HG03097 (cell line): ENCODE results near the gene PSMD1.
"Not testable (repeated sequence)": the region's sequence is repeated elsewhere in the genome, so short reads cannot be mapped to it uniquely, and the experiment has no call there.

Experiments
- ATAC-seq: cut with Tn5 transposase; IDR thresholded peaks from one replicate; pipeline ENCODE4 v1.9.1; 2021; ENCODE audit not compliant: unreplicated experiment, low FRiP score

PSMD1 gene

DNA sequence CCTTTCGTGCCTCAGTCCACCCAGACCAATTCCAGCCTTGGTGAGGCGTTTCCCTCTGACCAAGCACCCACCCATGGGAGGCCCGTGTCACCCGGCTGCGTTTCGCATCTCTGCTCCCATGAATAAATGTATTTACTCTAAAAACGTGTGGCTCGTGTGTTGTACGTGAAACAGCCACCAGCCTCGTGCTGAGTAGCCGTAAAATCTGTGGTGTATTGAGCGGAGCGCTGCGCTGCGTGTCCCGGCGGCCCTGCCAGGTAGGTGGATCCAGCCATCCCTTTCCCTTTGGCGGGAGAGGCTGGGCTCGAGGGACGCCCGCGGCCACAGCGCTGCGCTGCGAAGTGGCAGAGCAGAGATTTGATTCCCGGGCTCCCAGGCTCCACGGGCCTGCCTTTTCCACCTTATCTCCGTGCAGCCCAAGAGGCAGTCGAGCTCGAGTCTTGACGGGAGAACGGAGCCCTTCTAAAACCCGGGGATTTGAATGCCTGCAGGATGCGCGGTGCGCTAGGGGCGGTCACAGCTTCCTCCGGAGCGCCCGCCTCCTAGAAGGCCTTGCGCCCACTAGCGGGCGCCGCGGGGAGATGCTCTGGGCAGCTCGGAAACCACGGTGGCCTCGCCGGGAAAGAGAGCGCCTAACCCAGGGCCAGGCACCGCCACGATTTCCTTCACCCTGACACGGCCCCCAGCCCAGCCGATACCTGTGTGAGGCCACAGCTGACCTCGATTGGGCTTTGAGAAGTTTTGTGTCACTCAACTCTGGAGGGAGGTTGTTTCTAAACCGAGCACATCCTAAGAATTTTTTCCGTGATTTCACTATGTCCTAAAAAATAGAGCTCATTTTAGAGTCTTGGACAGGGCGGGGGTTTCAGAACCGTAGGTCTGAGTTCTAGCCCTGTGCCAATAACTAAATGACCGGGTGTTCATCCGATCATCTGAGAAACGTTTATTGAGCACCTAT, 3.9 kb upstream of the PSMD1 start:
- peak; percentile 48 for ATAC-seq

DNA sequence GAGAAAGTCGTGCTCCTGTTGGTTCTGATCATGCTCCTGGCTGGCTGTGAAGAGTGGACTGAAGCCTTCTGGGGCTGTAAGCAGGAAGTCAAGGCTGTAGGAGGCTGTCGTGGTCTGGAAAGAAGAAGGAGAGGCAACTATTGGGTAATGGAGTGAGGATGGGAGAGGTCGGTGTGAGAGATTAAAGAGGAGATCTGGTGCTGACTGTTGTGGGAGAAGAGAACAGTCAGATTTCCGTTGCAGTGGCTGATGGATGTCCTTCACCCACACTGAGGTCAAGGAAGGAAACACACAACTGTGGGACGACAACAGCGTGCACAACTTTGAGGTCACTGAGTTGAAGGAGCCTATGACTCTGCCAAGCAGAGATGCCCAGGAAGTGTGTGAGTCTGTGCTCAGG, 2.8 kb upstream of the PSMD1 start:
- no peak for ATAC-seq

DNA sequence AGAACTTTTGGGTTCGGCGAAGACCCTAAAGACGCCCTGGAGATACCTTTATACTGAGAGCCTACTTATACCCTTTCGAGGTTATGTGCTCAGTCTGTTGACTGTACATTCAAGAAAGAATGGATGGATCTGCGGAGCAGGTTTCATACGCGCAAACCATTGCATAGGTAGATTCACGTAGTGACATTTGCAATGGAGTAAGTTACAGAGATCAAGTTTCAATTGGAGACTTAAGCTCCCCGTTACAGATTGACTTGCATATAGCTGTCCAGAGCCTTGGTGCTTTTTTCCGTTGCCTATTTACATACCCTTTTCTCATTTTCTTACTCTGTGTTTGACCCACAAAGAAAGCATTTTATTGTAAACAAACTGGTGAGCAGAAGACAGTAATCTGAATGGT, 923 bp downstream of the PSMD1 start:
- ATAC-seq, result no peak

DNA sequence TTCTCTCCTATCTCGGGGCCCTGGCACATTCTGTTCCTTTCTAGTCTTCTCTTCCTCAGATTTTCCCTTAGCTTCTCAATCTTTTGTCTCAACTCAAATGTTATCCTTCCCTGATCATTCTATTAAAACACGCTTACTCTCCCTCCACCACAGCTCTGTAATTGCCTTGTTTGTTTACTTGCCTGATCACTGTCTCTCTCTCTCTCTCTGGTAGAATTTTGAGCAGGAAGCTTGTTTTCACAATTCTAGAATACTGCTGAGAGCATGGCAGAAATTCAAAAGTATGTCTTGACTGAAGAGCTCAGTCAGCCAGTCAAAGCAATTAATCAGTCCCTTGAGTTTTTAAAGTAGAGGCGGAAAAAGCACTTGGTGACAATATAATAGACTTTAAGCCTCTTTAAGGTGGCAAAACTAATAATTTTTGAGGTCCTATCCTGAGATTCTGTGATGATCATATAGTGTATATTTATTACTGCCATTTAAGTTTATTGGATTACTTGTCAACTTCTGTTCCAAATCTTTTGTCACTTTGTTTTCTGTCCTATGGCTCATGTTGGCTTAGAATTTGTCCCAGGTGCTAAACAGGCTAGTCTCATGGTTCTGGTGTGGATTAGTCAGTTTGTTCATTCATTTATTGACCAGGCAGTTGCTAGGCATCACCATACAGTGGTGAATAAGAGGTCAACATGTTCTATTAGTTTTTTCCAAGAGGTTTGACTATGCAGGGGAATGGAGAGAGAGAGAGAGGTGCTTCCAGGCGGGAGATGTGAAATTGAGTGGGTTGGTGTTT, 2.3 kb downstream of the PSMD1 start:
- ATAC-seq, result no peak

DNA sequence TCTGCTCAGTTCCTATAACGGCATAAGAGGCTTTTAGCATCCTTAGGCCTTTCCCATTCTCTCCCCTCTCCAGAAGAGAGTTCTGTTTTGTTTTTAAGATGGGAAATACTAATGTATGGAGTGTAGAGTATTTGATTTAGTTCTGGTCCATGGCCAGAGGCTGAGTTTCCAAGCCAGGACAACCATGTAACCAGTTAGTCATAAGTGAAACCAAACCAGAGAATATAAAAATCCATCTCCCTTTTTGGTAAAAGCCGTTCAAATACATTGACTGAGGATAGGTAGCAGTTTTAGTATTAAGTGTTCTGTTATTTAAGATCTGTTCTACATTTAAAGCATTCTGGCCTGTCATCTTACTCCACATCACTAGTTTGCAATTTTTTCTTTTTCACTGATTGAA, 3.1 kb downstream of the PSMD1 start:
- no peak for ATAC-seq

DNA sequence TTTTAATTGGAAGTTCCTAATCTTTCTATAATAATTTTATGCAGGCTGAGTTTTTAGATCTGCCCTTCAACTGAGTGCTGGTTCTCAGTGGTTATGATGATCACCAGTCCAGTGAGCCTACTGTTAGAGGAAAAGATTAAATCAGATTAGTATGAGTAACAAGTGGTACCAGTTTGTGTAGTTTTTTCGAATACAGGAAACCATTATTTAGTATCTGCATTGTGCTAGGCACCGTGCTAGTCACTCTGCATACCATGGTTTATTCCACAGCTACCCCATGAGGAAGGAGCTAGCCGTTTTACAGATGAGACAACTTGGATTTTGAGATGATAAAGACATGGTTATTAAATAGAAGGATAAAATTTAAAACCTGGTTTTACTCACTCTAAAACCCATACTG, 6.1 kb downstream of the PSMD1 start:
- no peak for ATAC-seq

DNA sequence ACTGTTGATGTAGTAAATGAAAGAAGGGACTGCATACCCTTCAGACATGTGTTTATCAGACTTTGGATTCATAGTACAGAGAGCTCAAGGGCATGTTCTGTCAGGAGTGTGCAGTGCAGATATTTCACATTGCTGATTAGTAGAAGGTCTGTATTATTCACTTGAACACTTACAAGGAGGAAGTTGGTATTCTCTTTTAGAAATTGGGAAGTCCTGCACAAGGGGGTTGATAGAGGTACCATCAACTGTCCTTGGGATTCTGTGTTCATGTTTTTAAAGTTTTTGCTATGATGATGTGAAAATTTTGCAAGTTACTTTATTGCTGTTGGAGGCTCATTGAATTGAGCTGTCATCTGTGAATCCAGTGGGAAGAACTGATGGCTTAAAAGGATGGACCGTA, 6.7 kb downstream of the PSMD1 start:
- no peak for ATAC-seq

DNA sequence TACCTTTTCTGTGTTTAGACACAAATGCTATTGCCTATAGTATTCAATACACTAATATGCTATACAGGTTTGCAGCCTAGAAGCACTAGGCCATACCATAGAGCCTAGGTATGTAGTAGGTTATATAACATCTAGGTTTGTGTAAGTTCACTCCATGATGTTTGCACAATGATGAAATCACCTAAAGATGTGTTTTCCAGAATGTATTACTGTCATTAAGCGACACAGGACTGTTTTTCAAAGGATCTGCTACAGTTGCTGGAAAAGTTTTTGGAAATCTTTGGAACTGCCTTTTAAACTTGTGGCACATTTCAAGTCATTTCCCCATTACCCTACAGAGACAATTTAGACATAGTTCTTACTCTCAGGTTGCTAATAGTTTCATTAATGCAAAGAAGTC, 9.3 kb downstream of the PSMD1 start:
- ATAC-seq, result no peak

DNA sequence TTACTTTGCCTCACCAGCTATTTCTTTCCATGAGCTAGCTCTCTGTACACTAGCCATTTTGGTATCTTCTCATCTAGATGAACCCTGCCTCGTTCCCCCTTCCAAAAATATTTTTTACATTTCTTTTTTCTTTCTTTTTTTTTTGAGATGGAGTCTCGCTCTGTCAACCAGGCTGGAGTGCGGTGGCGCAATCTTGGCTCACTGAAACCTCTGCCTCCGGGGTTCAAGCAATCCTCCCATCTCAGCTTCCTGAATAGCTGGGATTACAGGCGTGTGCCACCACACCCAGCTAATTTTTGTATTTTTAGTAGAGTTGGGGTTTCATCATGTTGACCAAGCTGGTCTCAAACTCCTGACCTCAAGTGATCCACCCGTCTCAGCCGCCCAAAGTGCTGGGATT, 10.9 kb downstream of the PSMD1 start:
- ATAC-seq, result not testable (repeated sequence)

DNA sequence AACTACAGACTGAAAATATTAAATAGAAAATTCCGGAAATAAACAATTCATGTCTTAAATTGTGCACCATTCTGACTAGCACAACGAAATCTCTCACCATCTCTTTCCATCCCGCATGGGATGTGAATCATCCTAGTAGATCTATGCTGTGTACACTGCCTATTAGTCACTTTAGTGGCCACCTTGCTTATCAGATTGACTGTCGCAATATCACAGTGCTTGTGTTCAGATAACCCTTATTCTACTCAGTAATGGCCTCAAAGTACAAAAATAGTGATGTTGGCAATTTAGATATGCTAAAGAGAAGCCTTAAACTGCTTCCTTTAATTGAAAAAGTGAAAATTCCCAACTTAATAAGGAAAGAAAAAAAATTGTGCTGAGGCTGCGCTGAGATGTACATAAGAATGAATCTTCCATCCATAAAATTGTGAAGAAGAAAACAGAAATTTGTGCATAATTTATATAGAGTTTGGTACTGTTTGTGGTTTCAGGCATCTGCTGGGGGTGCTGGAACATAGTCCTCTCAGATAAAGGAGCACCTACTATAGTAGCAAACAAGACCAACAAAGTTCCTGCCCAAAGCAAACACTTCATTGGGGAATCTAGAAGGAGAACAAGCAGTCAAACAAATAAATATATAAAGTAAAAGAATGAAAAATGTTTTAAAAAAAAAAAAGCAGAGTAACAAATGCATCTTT, 12.0 kb downstream of the PSMD1 start:
- no peak for ATAC-seq

DNA sequence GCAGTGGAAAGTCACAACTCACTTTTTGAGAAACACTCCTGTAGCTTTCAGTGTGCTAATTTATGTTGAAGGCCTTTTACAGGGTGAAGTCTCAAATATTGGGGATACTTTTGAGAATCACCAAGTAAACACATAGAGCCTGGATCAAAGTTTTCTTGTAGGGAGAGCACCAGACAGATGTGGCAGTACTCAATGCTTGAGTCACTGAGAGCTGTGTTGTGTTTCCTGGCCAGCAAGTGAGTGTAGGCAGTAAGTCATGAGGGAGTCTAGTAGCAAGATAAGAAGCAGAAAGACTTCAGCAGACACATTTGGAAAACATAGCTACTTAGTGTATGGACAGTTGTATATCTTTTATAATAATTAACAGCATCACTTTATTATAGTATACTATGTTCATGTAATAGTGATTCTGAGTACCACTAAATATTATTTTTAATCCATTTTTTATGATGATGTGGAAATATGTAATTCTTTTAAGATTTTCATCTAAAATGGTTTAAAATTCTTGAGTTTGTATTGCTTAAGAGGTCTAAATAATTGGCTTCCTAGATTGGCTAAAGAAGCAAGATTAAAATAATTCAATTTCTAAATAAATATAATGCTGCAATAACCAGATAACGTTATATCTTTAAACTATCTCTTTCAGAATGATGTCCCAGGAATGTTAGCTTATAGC, 12.8 kb downstream of the PSMD1 start:
- ATAC-seq, result no peak

DNA sequence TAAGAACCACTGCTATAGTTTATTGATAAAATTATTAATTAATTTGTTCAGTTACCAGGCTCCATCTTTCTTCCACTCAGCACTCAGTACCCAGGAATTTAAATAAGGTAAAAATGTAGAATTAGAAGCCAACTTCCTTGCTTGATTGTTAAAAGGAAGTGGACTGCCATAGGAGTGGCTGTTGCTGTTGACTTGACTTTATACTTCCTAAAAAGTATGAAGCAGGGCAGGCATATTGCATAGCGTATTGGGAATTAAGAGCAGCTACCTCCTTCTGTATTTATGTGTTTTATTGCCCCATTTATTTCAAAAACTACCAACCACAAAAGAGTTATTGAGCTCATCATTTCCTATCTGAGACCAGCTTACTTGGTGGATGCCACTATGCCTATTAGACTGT, 27.9 kb downstream of the PSMD1 start:
- no peak for ATAC-seq

DNA sequence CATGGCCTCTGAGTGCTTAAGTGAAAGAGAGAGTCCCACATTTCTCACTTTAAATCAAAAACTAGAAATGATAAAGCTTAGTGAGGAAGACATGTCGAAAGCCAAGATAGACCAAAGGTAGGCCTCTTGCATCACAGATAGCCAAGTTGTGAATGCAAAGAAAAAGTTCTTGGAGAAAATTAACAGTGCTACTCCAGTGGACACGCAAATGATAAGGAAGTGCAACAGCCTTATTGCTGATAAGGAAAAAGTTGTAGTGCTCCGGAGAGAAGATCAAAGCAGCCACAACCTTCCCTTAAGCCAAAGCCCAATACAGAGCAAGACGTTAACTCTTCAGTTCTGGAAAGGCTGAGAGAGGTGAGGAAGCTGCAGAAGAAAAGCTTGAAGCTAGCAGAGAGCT, 32.1 kb downstream of the PSMD1 start:
- ATAC-seq, result no peak

DNA sequence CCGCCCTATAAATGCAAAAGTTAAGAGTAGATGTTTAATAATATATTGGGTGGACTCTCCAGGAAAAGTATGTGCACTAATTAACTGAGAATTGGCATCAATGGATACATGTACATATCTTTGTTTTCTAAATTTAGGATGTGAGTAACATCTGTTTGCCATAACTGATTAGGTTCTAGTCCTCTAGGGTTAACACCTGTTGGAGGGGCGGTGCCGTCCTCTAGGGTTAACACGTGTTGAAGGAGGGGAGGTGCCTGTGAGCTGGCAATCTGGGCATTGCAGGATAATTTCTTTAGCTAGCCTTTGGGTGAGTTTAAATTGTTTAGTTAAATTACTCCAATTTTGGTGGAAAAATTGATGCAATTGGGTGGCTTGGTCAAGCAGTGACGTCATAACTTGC, 37.3 kb downstream of the PSMD1 start:
- no peak for ATAC-seq

DNA sequence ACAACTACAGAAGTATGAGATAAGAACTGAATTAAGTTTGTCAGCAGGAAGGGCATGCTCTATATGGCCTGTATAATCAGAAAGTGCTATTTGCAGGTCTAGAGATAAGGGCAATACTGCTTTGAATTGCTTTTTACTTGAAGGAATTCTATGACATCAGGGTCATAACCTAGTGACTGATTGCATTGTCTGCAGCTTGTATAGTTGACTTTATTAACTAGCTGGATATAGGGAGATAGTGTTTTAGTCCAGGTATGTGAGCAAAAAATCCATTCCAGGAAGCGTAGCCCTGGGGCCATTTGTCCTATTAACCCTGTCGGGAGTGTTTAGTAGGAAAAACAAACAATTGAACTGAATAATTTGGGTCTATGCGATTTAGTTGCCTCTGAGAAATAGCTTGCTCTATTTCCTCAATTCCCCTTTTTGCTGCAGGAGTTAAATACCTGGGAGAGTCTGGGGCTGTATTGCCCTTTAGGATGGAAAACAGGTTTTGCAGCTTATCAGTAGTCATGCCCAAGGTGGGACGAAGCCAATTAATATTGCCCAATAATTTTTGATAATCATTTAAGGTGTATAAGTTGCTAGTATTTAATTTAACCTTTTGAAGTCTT, 38.2 kb downstream of the PSMD1 start:
- no peak for ATAC-seq

DNA sequence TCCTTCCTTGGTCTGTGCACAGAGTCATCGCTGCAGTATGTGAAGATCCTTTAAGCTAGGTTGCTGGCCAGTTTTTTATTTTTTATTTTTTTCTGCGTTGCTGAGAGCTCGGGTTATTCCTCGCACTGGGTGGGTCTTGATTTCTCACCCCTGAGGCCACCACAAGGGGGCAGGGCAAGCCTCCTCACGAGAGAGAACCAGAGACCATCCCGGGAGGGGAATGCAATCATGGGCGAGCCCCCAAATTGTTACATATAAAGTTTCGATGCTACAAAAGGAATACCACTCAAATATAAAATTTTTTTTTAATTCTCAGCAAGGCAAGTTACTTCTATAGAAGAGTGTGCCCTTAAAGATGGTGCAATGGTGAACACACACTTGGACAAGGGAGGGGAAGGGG, 43.3 kb downstream of the PSMD1 start:
- no peak for ATAC-seq

DNA sequence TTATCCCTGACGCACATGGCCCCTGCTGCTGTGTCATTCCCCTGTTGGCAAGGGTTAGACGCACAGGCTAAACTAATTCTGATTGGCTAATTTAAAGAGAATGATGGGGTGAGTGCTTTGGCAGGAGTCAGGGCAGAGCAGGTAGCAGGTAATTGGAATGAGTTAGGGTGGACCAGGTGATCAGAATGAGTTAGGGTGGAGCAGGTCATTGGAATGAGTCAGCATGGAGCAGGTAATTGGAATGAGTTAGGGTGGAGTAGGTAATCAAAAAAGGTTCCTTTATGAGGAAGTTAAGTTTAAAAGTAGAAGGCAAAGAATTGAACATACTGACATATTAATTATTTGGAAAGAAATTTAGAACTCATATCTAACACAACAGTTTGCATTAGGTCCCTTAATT, 43.7 kb downstream of the PSMD1 start:
- not testable (repeated sequence) for ATAC-seq

DNA sequence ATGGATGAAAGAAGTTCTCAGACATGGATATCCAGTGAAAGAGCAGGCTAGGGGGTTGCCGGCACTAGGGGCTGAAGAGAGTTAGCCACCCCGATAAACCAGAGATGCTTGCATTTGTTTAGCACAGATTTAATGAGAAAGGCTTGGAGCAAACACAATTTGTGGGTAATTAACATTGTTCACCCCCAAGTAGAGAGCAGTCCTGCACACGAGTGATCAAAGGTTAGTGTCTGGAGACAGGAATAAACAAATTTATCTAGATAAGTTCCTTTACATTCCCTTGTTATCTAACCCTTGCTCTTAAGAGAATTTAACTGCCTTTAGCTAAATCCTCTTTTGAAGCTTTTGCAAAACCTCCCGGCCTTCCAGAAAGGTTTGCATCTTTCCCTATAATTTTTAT, 44.3 kb downstream of the PSMD1 start:
- ATAC-seq, result no peak

DNA sequence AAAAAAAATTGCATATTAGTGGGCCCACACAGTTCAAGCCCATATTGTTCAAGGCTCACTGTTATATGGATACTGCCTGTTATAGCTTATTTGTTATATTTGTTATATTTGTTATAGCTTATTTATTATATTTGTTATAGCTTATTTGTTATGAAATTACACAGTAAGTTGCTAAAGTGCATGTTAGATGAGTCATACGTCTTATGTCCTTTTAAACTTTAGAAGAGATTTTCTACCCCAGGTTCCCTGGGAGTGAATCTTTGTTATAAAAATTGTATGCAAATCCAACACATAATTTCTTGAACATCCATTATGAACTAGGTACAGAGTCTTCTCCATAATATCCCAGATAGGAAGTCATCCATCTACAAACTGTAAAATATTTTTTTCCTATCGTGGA, 46.1 kb downstream of the PSMD1 start:
- no peak for ATAC-seq

DNA sequence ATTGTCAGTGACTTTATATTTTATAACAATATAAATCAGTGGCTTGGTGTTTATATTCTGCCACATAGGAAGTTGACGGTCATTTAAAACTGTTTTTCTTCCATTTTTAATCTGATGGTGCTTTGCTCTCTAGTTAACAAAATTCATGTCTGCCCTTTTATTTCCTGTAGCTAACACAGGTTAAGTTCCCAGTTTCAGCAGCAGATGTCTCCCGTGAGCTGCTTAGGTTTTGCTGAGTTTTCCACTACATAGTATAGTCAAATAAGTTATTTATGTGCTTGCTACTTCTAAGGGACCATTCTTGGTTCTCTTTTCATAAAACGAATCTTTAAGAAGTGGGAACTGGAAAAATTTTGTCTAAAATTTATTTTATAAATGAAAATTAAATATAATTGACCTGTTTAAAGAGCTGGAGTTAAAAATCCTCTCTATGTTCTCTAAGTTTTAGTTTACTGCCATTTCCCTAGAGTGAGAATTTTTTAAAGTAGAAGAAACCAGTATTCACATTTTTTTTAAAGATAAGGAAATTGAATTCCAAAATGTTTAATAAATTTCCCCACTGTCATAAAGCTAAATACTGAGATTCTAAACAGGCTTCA, 47.5 kb downstream of the PSMD1 start:
- ATAC-seq, result peak; percentile 73
